ENCODE results near the gene BORCS8. TPM values are rescaled to one million over a fixed set of nuclear protein-coding genes. Genes with fewer than 3 reads are reported as not detected.

Gene BORCS8
- total RNA-seq = 10 to 100 TPM; 15.4 to 38.7 (median 18.2) TPM

- Histone ChIP-seq H3K27ac (peak within 1 kb of the TSS; percentile 99 to 100 (median 99)), H3K4me3 (replicated peaks in 1 of 3) (peak within 1 kb of the TSS; percentile 84 to 93 (median 88)), H3K4me1 (peaks cover 34 to 41% of the 10 kb centered on the region in 2 donors), H3K9me3 (no peaks in the 10 kb centered on the region), H3K36me3 (peaks cover 5 to 14% of the 10 kb centered on the region in 2 donors), H3K27me3 (no peaks in the 10 kb centered on the region)
- DNase-seq = peak; percentile 100
- intact Hi-C loops (cut with DNase I) = no loop called here
- WGBS, 2 donors = 0 to 1% methylated on average over 19 to 40 of the region's 53 CpGs
- TF ChIP-seq CTCF (IDR thresholded peaks at IDR 0.05) = peak in 1 of 6 experiments; percentile 7
- TF ChIP-seq POLR2A (IDR thresholded peaks at IDR 0.05) = peak; percentile 30 to 41
These were observed at the start of gene BORCS8, which contains the start of gene RFXANK for GRCh38 chr19:19192078-19192882. Gene BORCS8, minus strand, starts transcription at chr19:19192152. Its CDS starts 35 bp downstream, at chr19:19192117. Gene RFXANK, plus strand, starts transcription at chr19:19192258. Its CDS starts 1,689 bp downstream, at chr19:19193947.

- TF ChIP-seq POLR2A (IDR thresholded peaks at IDR 0.05) (no peak), CTCF (IDR thresholded peaks at IDR 0.05) (no peak)
- intact Hi-C loops (cut with DNase I) = no loop called here
- no peak overlapping the region for H3K27ac ChIP-seq
- no peaks in the 10 kb centered on the region for H3K4me1 ChIP-seq
- DNase-seq = no peak
- H3K27me3 ChIP-seq = no peaks in the 10 kb centered on the region
- WGBS, 2 donors = 75 to 76% methylated on average over 6 to 9 of the region's 9 CpGs
- H3K36me3 ChIP-seq = no peaks in the 10 kb centered on the region
- H3K4me3 ChIP-seq (replicated peaks in 1 of 3) = no peak overlapping the region
- no peaks in the 10 kb centered on the region for H3K9me3 ChIP-seq
These were observed 48.5 kb upstream of the BORCS8 start for GRCh38 chr19:19240476-19240875.

- Histone ChIP-seq H3K27ac (no peak overlapping the region), H3K4me1 (no peaks in the 10 kb centered on the region), H3K4me3 (replicated peaks in 1 of 3) (no peak overlapping the region), H3K36me3 (no peaks in the 10 kb centered on the region), H3K27me3 (no peaks in the 10 kb centered on the region), H3K9me3 (no peaks in the 10 kb centered on the region)
- no peak for DNase-seq
- TF ChIP-seq CTCF (IDR thresholded peaks at IDR 0.05) = no peak
- TF ChIP-seq POLR2A (IDR thresholded peaks at IDR 0.05) = no peak
- intact Hi-C loops (cut with DNase I) = no loop called here
These were observed 47.7 kb upstream of the BORCS8 start for GRCh38 chr19:19239675-19240074.

GRCh38 chr19:19238126-19238894 is 46.4 kb upstream of the BORCS8 start:
- Histone ChIP-seq H3K27me3 (no peaks in the 10 kb centered on the region), H3K4me3 (replicated peaks in 1 of 3) (no peak overlapping the region), H3K27ac (no peak overlapping the region), H3K4me1 (no peaks in the 10 kb centered on the region), H3K9me3 (peaks cover 3% of the 10 kb centered on the region), H3K36me3 (no peaks in the 10 kb centered on the region)
- intact Hi-C loops (cut with DNase I) = no loop called here
- TF ChIP-seq POLR2A (IDR thresholded peaks at IDR 0.05) = no peak
- TF ChIP-seq CTCF (IDR thresholded peaks at IDR 0.05) = no peak
- DNase-seq = no peak
- WGBS, 2 donors = 78 to 85% methylated on average over 17 to 18 of the region's 18 CpGs

GRCh38 chr19:19236173-19236572 is 44.2 kb upstream of the BORCS8 start:
- no peak for TF ChIP-seq POLR2A (IDR thresholded peaks at IDR 0.05)
- TF ChIP-seq CTCF (IDR thresholded peaks at IDR 0.05) = no peak
- intact Hi-C loops (cut with DNase I) = no loop called here
- H3K4me1 ChIP-seq = no peaks in the 10 kb centered on the region
- H3K27me3 ChIP-seq = no peaks in the 10 kb centered on the region
- no peak for DNase-seq
- no peak overlapping the region for H3K4me3 ChIP-seq (replicated peaks in 1 of 3)
- H3K27ac ChIP-seq = no peak overlapping the region
- peaks cover 3% of the 10 kb centered on the region for H3K9me3 ChIP-seq
- no peaks in the 10 kb centered on the region for H3K36me3 ChIP-seq

Measured in thyroid gland (tissue), 4 donors.